Activated naive CD4-positive, alpha-beta T cell treated with anti-CD3 and anti-CD28 coated beads, Interleukin-2, amount 50 U/mL, for 72 hours (primary cell): ENCODE data around the gene PARVA. TPM values are rescaled to one million over a fixed set of nuclear protein-coding genes. Genes with fewer than 3 reads are reported as not detected.

Experiments
- ATAC-seq, 2 donors: fragments of 150-1000 bp; cut with Tn5 transposase; 2 replicates each; pipeline ENCODE4 v1.10.0; 2021; ENCODE audit warnings: mild to moderate bottlenecking in 2 of 2, moderate library complexity in 2 of 2
- DNase-seq, 2 donors: peaks; one replicate each; pipeline ENCODE4 v3.0.0; 2021 to 2022; ENCODE audit warnings: low spot score in 2 of 2
- H3K27ac Mint-ChIP-seq, 2 donors: one replicate each; pipeline ENCODE4 v1.8.0; 2022; ENCODE audit warnings: mild to moderate bottlenecking in 2 of 2, mixed read lengths in 2 of 2
- H3K36me3 Mint-ChIP-seq, 2 donors: one replicate each; pipeline ENCODE4 v1.8.0; 2022; ENCODE audit warnings: mixed read lengths in 2 of 2
- H3K9me3 Mint-ChIP-seq, 2 donors: one replicate each; pipeline ENCODE4 v1.8.0; 2022; ENCODE audit warnings: mixed read lengths in 2 of 2
- total RNA-seq, 2 donors: library from RNA; stranded (reverse); gene quantifications; one replicate each; pipeline ENCODE4 v1.2.3, GENCODE V29; 2022

Gene PARVA
- total RNA-seq, 2 donors from 2014 or later, result 0.20 TPM; not detected in 1

- no peaks in the 10 kb centered on the region for H3K36me3 Mint-ChIP-seq
- H3K9me3 Mint-ChIP-seq, result peaks cover 0 to under 1% of the 10 kb centered on the region in 2 donors
- ATAC-seq (no peak), DNase-seq (no peak)
- no peak overlapping the region for H3K27ac Mint-ChIP-seq
Measured at GRCh38 chr11:12482839-12483238, 105.5 kb downstream of the PARVA start.

DNA sequence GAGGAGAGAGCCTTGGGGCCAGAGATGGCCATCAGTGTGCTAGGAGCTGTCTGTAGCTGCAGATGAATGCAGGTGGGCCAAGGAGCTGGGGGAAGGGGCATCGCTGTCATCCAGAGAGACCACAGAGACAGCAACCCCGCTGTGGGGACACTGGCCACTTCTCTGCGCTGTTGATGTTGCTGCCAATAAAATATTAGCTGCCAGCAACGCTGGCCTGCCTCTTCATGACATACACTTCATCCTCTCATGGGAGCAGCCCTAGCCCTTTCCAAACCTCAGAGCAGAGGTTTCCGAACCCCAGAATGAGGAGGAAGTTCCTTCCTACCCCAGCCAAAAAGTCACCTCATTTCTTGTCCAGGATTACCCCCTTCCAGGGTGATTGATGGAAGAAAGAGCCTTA lies 106.2 kb downstream of the PARVA start:
- Mint-ChIP-seq H3K36me3 (peaks cover 0 to 2% of the 10 kb centered on the region in 2 donors), H3K9me3 (peaks cover 5 to 7% of the 10 kb centered on the region in 2 donors), H3K27ac (no peak overlapping the region)
- no peak for ATAC-seq
- no peak for DNase-seq

DNA sequence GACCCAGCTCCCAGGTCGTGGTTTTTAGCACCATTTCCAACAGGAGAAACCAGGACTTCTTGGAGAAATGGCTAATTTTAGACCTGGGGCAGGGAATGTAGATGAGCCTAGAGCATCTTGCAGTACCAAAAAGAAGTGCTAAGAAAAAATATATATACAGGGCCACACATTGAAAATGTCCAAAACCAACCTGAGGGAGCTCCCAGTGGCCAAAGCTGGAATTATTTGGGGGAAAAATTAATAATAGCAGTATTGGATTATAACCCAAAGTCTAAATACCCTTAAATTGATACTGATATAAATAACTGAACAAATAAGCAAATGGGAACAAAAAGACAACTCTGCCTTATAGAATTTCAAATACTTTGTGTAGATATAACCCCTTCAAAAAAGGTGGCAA lies 108.0 kb downstream of the PARVA start:
- H3K36me3 Mint-ChIP-seq, result peaks cover 9 to 12% of the 10 kb centered on the region in 2 donors
- no peak for DNase-seq
- no peak for ATAC-seq
- H3K9me3 Mint-ChIP-seq, result peaks cover 16% of the 10 kb centered on the region in 2 donors
- no peak overlapping the region for H3K27ac Mint-ChIP-seq

- H3K9me3 Mint-ChIP-seq, result peaks cover 16% of the 10 kb centered on the region in 2 donors
- no peak for ATAC-seq
- no peak for DNase-seq
- H3K36me3 Mint-ChIP-seq, result peaks cover 9 to 12% of the 10 kb centered on the region in 2 donors
- no peak overlapping the region for H3K27ac Mint-ChIP-seq
Measured at GRCh38 chr11:12489246-12489772, 111.9 kb downstream of the PARVA start.

DNA sequence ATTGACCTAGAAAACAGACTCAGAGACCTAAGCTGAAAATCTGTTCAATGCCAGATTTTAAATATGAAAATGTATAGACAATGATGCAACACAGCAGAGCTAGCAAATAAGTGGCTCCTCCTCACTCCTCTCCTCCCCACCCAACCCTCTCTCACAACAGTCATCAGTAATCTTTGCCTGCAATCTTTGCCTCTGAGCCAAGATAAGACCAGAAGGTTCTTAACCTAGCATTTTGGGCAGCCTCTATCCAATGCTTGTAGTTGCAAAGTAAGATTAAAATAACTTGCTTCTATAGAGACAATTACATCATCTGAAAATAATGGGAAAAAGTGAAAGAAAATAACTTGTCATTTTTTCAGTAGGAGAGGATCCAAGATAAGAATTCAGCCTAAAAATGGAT lies 117.3 kb downstream of the PARVA start:
- DNase-seq, result no peak
- Mint-ChIP-seq H3K27ac (no peak overlapping the region), H3K9me3 (peaks cover 0 to under 1% of the 10 kb centered on the region in 2 donors), H3K36me3 (peaks cover 0 to under 1% of the 10 kb centered on the region in 2 donors)
- no peak for ATAC-seq

GRCh38 chr11:12496181-12497025 lies 119.0 kb downstream of the PARVA start:
- Mint-ChIP-seq H3K36me3 (no peaks in the 10 kb centered on the region), H3K27ac (no peak overlapping the region), H3K9me3 (no peaks in the 10 kb centered on the region)
- ATAC-seq (no peak), DNase-seq (no peak)

- no peaks in the 10 kb centered on the region for H3K36me3 Mint-ChIP-seq
- H3K27ac Mint-ChIP-seq, result no peak overlapping the region
- H3K9me3 Mint-ChIP-seq, result no peaks in the 10 kb centered on the region
- no peak for DNase-seq
- no peak for ATAC-seq
Measured at GRCh38 chr11:12497431-12497830, 120.1 kb downstream of the PARVA start.

- Mint-ChIP-seq H3K9me3 (no peaks in the 10 kb centered on the region), H3K27ac (no peak overlapping the region), H3K36me3 (no peaks in the 10 kb centered on the region)
- no peak for DNase-seq
- no peak for ATAC-seq
Measured at GRCh38 chr11:12499071-12499470, 121.7 kb downstream of the PARVA start.

DNA sequence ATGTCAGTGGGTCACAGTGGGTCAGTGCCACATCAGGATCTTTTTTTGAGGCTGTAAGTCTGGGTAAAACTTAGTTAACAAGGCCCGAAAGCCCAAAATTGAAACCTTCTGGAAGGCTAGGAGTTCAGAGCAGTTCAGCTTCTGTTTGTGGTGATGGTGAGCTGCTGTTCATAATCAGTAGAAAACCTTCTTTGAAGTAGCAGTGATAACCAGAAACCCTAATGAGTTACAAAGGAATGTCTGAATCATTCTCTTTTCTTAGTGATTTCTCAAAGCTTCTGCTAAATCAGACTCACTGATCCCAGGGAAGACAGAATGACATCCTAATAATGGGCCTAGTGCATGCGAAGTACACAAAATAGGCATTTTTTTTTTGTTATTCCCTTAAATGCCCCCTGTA lies 124.7 kb downstream of the PARVA start:
- ATAC-seq, result no peak
- Mint-ChIP-seq H3K36me3 (no peaks in the 10 kb centered on the region), H3K27ac (no peak overlapping the region), H3K9me3 (no peaks in the 10 kb centered on the region)
- DNase-seq, result no peak

- ATAC-seq (no peak), DNase-seq (no peak)
- H3K36me3 Mint-ChIP-seq, result no peaks in the 10 kb centered on the region
- H3K9me3 Mint-ChIP-seq, result no peaks in the 10 kb centered on the region
- H3K27ac Mint-ChIP-seq, result peak overlapping the region in 1 of 2 donors; percentile 25
Measured at GRCh38 chr11:12503039-12503484, 125.7 kb downstream of the PARVA start.

DNA sequence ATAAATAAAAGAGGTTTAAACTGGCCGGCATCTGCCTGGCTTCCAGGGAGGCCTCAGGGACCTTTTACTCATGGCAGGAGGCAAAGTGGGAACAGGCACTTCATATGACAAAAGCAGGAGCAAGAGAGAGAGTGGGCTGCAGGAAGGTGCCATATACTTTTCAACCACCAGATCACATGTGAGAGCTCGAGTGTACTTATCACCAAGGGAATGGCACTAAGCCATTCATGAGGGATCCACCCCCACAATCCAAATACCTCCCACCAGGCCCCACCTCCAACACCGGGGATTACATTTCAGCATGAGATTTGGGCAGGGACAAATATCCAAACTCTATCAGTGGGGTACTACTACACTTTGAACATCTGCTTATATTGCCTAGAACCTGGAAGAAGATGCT lies 126.5 kb downstream of the PARVA start:
- Mint-ChIP-seq H3K27ac (no peak overlapping the region), H3K36me3 (no peaks in the 10 kb centered on the region), H3K9me3 (no peaks in the 10 kb centered on the region)
- no peak for ATAC-seq
- no peak for DNase-seq

DNA sequence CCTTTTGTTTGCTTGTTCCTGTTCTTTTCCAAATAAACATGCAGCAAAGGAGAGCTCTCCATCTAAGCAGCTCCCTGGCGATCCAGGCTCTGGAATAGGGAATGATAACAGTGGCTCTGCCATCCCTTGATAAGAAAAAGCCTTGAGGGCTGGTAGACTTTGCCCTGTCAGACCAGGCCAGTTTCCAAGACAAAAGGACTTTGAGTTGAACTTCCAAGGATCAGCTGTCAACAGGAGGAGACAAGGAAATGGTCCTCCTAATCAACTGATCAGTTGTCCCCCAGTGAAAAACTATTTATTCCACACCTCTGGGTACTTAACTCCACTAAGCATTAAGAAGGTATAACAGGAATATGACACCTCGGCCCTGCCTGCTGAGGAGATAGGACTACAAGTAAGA lies 127.8 kb downstream of the PARVA start:
- H3K9me3 Mint-ChIP-seq, result no peaks in the 10 kb centered on the region

GRCh38 chr11:12506404-12506921 lies 129.1 kb downstream of the PARVA start:
- ATAC-seq (no peak), DNase-seq (no peak)
- Mint-ChIP-seq H3K36me3 (no peaks in the 10 kb centered on the region), H3K9me3 (no peaks in the 10 kb centered on the region), H3K27ac (no peak overlapping the region)

More for the DNA sequence above, 127.8 kb downstream of the PARVA start:
- ATAC-seq, result no peak
- Mint-ChIP-seq H3K27ac (no peak overlapping the region), H3K36me3 (no peaks in the 10 kb centered on the region)
- no peak for DNase-seq

DNA sequence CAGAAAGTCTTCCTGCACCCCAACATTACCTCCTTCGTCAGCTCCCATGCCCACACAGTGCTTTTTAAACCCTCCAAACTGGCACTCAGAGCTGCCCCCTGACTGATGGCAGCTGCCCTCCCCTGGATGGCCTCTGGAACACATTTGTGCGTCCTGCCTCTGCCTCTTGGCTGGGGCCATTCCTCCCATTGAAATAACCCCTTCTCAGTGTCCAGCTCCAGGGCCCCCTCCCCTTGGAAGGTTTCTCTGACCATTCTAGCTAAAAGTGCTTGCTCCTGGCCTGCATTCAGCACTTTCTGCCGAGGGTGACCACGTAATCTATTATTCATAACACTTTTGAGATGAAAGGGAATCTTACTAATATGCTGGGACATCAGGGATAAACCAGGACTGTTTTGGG lies 130.0 kb downstream of the PARVA start:
- no peak overlapping the region for H3K27ac Mint-ChIP-seq
- no peaks in the 10 kb centered on the region for H3K9me3 Mint-ChIP-seq
- no peak for DNase-seq
- no peaks in the 10 kb centered on the region for H3K36me3 Mint-ChIP-seq
- ATAC-seq, result no peak

DNA sequence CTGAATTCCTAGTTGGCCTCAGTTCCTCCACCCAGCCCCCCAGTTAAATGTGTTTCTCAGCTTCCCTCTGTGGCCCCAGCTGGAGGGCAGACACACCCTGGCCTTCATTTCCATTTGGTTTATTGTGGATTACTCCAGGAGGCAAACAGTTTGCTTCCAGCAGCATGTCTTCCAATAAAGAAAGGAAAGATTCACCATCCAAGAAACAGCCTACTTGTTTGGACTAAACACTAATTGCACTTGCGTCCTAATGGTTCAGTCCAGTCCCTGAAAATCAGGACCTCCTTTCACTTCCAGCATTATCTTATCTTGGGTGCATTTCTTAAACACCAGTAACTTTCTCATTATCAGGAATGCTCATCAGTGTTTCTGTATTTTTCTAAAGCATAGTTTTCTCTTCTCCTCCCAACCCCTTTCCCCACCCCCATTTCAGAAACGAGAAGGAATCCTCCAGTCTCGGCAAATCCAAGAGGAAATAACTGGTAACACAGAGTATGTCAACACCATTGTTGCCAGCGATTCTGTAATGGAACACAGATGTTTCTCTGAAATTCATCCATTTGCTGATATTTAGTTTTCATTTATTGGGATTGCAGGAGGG lies 130.9 kb downstream of the PARVA start:
- no peak overlapping the region for H3K27ac Mint-ChIP-seq
- no peaks in the 10 kb centered on the region for H3K36me3 Mint-ChIP-seq
- H3K9me3 Mint-ChIP-seq, result no peaks in the 10 kb centered on the region
- DNase-seq, result no peak
- ATAC-seq, result no peak

- DNase-seq (no peak), ATAC-seq (no peak)
Measured at GRCh38 chr11:12509371-12509770, 132.0 kb downstream of the PARVA start.

DNA sequence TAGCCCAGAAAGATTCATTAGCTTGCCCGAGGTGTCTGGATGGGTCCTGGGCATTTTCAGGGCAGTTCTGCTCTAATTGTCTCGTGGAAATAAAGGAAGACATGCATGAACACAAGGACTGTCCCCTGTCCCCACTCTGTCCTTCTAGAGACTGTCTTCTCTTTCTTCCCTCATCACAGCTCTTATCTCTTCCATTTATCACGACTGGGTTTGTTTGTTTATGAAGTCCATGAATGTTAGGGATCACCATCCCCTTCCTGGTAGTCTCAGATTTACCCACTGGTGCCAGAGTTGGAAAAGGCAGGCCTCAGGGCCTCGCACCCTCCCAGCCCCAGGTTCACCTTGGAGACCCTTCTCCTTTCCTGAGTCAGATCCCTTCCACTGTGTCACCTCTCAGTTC lies 134.8 kb downstream of the PARVA start:
- DNase-seq (no peak), ATAC-seq (no peak)
- Mint-ChIP-seq H3K36me3 (no peaks in the 10 kb centered on the region), H3K27ac (no peak overlapping the region), H3K9me3 (no peaks in the 10 kb centered on the region)

More at GRCh38 chr11:12509371-12509770, 132.0 kb downstream of the PARVA start:
- Mint-ChIP-seq H3K27ac (no peak overlapping the region), H3K36me3 (no peaks in the 10 kb centered on the region), H3K9me3 (no peaks in the 10 kb centered on the region)
